SK-N-SH treated with all-trans-retinoic acid at 6 μM for 48 hours (cell line): ENCODE data around the gene ARHGAP33.

Experiments
- ATAC-seq: fragments of 200-7000 bp; cut with Tn5 transposase; 3 replicates; pipeline ENCODE4 v1.9.1; 2020; ENCODE audit warnings: mild to moderate bottlenecking, moderate library complexity
- ARNTL ChIP-seq: fragments of 450-650 bp; formaldehyde crosslinking; IDR thresholded peaks from 2 replicates; pipeline ENCODE4 v1.5.0; 2020; ENCODE audit warnings: low read depth, mild to moderate bottlenecking, moderate library complexity, borderline replicate concordance
- BACH2 ChIP-seq: fragments of 250-450 bp; sonication (Bioruptor Pico); IDR thresholded peaks from 2 replicates; pipeline ENCODE4 v1.9.0; 2021; ENCODE audit warnings: mild to moderate bottlenecking, borderline replicate concordance
- CSDC2 ChIP-seq: fragments of 250-450 bp; sonication (Bioruptor Pico); IDR thresholded peaks from 2 replicates; pipeline ENCODE4 v1.5.0; 2020; ENCODE audit warnings: mild to moderate bottlenecking, moderate library complexity
- ESRRG ChIP-seq: fragments of 250-450 bp; sonication (Bioruptor Pico); IDR thresholded peaks from 2 replicates; pipeline ENCODE4 v1.6.1; 2021; ENCODE audit warnings: mild to moderate bottlenecking
- GLIS3 ChIP-seq: fragments of 250-450 bp; sonication (Bioruptor Pico); IDR thresholded peaks from 2 replicates; pipeline ENCODE4 v1.5.0; 2020; ENCODE audit warnings: mild to moderate bottlenecking, moderate library complexity
- RARB ChIP-seq: fragments of 250-450 bp; sonication (Bioruptor Pico); IDR thresholded peaks from 2 replicates; pipeline ENCODE4 v1.8.0; 2021; ENCODE audit warnings: mild to moderate bottlenecking, moderate library complexity
- SNAI2 ChIP-seq: fragments of 250-450 bp; sonication (Bioruptor Pico); IDR thresholded peaks from 2 replicates; pipeline ENCODE4 v1.5.0; 2020; ENCODE audit warnings: mild to moderate bottlenecking, moderate library complexity
- TOX ChIP-seq: fragments of 250-450 bp; sonication (Bioruptor Pico); IDR thresholded peaks from 2 replicates; pipeline ENCODE4 v1.8.0; 2021; ENCODE audit warnings: mild to moderate bottlenecking, moderate library complexity, borderline replicate concordance
- ZC3H10 ChIP-seq: fragments of 250-450 bp; sonication (Bioruptor Pico); IDR thresholded peaks from 2 replicates; pipeline ENCODE4 v1.5.1; 2021; ENCODE audit warnings: mild to moderate bottlenecking, moderate library complexity
- ZFP3 ChIP-seq: fragments of 250-450 bp; sonication (Bioruptor Pico); IDR thresholded peaks from 2 replicates; pipeline ENCODE4 v1.5.0; 2020; ENCODE audit warnings: mild to moderate bottlenecking, moderate library complexity
- ZFP30 ChIP-seq: fragments of 450-650 bp; formaldehyde crosslinking; IDR thresholded peaks from 2 replicates; pipeline ENCODE4 v1.5.0; 2022; ENCODE audit warnings: mild to moderate bottlenecking, moderate library complexity
- ZNF70 ChIP-seq: fragments of 450-650 bp; formaldehyde crosslinking; IDR thresholded peaks from 2 replicates; pipeline ENCODE4 v1.5.0; 2020; ENCODE audit warnings: mild to moderate bottlenecking, moderate library complexity
- ZNF8 ChIP-seq: fragments of 450-650 bp; formaldehyde crosslinking; IDR thresholded peaks from 2 replicates; pipeline ENCODE4 v1.5.0; 2020; ENCODE audit warnings: mild to moderate bottlenecking, moderate library complexity
- TF ChIP-seq, protein P1 (sequence below): fragments of 250-450 bp; sonication (Bioruptor Pico); IDR thresholded peaks from 2 replicates; pipeline ENCODE4 v1.5.1; 2021; ENCODE audit warnings: mild to moderate bottlenecking, moderate library complexity
- TF ChIP-seq, protein P2 (sequence below): fragments of 250-450 bp; sonication (Bioruptor Pico); IDR thresholded peaks from 2 replicates; pipeline ENCODE4 v1.8.0; 2021; ENCODE audit warnings: low read depth, mild to moderate bottlenecking, moderate library complexity, borderline replicate concordance
- TF ChIP-seq, protein P3 (sequence below): fragments of 250-450 bp; sonication (Bioruptor Pico); IDR thresholded peaks from 2 replicates; pipeline ENCODE4 v1.5.0; 2020; ENCODE audit warnings: mild to moderate bottlenecking, moderate library complexity
- TF ChIP-seq, protein P4 (sequence below): fragments of 250-450 bp; sonication (Bioruptor Pico); IDR thresholded peaks from 2 replicates; pipeline ENCODE4 v1.8.0; 2020; ENCODE audit warnings: mild to moderate bottlenecking, moderate library complexity, borderline replicate concordance
- TF ChIP-seq, protein P5 (sequence below): fragments of 250-450 bp; sonication (Bioruptor Pico); IDR thresholded peaks from 2 replicates; pipeline ENCODE4 v1.5.1; 2020; ENCODE audit warnings: low read depth, mild to moderate bottlenecking, moderate library complexity

ARHGAP33 gene

DNA sequence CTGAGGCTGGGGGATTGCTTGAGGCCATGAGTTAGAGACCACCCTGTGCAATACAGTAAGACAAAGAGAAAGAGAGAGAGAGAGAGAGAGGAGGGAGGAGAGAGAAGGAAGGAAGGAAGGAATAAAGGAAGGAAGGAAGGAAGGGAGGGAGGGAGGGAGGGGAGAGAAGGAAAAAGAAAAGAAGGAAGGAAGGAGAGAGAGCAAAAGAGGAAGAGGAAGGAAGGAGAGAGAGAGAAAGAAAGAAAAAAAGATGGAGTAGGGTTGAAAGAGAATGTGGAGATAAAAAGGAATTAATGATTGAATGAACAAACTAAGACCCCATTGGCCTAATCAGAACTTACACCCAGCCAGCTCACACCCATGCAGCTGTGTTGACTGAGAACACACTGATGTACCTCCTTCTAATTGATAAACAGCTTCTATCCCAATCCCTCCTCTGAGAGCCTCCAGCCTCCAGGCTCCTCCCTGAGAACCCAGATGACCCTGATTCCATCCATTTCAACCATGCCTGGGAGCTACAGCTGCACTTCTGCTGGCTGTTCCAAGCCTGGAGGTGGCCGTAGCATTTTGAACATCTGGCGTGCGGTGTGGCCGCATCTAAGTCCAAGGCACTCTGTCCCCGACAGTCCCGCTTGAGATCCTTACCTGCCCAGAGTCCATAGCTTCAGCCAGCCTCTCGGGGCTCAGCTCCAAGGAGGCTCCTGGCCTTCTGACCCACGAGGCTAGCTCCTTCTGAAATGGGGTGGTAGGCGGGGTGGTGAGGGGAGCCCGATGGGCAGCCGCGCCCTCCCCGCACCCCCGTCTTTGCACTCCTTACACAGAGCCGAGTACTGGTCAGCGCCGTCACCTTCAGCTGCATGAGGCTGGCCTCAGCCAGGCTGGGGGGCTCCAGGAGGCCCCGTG is 36.2 kb downstream of the ARHGAP33 start:
- ATAC-seq: no peak; the same call in 1 of the 3 replicates
- TF ChIP-seq GLIS3 (CRISPR knock-in tag) (no peak), ESRRG (CRISPR knock-in tag) (no peak), SNAI2 (CRISPR knock-in tag) (no peak), ZNF70 (CRISPR knock-in tag) (no peak), ZNF8 (no peak), ZFP3 (CRISPR knock-in tag) (no peak), TOX (CRISPR knock-in tag) (no peak), RARB (no peak), ARNTL (CRISPR knock-in tag) (no peak), BACH2 (CRISPR knock-in tag) (no peak), ZC3H10 (CRISPR knock-in tag) (no peak), CSDC2 (no peak)
- TF ChIP-seq, protein P1, sequence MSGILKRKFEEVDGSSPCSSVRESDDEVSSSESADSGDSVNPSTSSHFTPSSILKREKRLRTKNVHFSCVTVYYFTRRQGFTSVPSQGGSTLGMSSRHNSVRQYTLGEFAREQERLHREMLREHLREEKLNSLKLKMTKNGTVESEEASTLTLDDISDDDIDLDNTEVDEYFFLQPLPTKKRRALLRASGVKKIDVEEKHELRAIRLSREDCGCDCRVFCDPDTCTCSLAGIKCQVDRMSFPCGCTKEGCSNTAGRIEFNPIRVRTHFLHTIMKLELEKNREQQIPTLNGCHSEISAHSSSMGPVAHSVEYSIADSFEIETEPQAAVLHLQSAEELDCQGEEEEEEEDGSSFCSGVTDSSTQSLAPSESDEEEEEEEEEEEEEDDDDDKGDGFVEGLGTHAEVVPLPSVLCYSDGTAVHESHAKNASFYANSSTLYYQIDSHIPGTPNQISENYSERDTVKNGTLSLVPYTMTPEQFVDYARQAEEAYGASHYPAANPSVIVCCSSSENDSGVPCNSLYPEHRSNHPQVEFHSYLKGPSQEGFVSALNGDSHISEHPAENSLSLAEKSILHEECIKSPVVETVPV: no peak
- TF ChIP-seq, protein P2, sequence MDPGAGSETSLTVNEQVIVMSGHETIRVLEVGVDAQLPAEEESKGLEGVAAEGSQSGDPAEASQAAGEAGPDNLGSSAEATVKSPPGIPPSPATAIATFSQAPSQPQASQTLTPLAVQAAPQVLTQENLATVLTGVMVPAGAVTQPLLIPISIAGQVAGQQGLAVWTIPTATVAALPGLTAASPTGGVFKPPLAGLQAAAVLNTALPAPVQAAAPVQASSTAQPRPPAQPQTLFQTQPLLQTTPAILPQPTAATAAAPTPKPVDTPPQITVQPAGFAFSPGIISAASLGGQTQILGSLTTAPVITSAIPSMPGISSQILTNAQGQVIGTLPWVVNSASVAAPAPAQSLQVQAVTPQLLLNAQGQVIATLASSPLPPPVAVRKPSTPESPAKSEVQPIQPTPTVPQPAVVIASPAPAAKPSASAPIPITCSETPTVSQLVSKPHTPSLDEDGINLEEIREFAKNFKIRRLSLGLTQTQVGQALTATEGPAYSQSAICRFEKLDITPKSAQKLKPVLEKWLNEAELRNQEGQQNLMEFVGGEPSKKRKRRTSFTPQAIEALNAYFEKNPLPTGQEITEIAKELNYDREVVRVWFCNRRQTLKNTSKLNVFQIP (CRISPR knock-in tag): no peak
- TF ChIP-seq, protein P3, sequence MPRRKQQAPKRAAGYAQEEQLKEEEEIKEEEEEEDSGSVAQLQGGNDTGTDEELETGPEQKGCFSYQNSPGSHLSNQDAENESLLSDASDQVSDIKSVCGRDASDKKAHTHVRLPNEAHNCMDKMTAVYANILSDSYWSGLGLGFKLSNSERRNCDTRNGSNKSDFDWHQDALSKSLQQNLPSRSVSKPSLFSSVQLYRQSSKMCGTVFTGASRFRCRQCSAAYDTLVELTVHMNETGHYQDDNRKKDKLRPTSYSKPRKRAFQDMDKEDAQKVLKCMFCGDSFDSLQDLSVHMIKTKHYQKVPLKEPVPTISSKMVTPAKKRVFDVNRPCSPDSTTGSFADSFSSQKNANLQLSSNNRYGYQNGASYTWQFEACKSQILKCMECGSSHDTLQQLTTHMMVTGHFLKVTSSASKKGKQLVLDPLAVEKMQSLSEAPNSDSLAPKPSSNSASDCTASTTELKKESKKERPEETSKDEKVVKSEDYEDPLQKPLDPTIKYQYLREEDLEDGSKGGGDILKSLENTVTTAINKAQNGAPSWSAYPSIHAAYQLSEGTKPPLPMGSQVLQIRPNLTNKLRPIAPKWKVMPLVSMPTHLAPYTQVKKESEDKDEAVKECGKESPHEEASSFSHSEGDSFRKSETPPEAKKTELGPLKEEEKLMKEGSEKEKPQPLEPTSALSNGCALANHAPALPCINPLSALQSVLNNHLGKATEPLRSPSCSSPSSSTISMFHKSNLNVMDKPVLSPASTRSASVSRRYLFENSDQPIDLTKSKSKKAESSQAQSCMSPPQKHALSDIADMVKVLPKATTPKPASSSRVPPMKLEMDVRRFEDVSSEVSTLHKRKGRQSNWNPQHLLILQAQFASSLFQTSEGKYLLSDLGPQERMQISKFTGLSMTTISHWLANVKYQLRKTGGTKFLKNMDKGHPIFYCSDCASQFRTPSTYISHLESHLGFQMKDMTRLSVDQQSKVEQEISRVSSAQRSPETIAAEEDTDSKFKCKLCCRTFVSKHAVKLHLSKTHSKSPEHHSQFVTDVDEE (CRISPR knock-in tag): no peak
- TF ChIP-seq, protein P4, sequence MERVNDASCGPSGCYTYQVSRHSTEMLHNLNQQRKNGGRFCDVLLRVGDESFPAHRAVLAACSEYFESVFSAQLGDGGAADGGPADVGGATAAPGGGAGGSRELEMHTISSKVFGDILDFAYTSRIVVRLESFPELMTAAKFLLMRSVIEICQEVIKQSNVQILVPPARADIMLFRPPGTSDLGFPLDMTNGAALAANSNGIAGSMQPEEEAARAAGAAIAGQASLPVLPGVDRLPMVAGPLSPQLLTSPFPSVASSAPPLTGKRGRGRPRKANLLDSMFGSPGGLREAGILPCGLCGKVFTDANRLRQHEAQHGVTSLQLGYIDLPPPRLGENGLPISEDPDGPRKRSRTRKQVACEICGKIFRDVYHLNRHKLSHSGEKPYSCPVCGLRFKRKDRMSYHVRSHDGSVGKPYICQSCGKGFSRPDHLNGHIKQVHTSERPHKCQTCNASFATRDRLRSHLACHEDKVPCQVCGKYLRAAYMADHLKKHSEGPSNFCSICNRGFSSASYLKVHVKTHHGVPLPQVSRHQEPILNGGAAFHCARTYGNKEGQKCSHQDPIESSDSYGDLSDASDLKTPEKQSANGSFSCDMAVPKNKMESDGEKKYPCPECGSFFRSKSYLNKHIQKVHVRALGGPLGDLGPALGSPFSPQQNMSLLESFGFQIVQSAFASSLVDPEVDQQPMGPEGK (CRISPR knock-in tag): no peak
- TF ChIP-seq, protein P5, sequence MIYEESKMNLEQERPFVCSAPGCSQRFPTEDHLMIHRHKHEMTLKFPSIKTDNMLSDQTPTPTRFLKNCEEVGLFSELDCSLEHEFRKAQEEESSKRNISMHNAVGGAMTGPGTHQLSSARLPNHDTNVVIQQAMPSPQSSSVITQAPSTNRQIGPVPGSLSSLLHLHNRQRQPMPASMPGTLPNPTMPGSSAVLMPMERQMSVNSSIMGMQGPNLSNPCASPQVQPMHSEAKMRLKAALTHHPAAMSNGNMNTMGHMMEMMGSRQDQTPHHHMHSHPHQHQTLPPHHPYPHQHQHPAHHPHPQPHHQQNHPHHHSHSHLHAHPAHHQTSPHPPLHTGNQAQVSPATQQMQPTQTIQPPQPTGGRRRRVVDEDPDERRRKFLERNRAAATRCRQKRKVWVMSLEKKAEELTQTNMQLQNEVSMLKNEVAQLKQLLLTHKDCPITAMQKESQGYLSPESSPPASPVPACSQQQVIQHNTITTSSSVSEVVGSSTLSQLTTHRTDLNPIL (CRISPR knock-in tag): no peak
- TF ChIP-seq, all 23 proteins: peak for 0

DNA sequence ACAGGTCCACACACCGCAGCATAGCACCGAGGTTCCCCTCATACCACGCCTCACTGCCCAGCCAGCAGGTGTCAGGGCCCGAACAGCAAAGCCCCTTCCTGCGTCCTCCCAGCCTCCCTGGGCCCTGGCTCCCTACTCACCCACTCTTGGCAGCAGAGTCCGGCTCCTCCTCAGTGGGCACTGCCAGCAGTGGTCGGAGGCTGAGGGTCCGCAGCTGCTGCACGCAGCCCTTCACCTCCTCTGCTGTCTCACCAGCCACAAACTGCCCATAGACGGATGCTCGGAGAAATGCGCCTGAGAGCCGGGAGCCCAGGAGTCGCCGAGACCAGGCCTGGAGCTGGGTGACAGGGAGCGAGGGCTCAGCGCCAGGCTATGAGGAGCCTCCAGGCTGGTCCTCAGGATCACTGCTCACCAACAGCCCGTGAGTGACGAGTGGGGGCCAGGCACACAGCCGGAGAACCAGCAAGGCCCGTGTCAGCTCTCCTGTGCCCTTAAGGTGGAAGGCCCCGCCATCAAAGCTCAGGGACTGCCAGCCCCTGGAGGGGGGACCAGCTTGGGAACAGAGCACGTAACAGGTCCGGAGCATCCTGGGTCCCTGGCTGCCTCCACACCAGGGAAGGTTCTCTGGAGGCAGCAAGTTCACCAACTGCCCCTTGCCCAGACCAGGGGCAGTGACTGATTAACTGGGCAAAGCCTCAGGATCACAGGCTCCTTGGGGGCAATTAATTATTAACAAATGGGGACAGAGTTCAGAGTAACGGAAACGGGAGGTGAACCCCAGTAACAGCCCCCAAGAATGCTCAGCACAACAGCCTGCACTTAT is 37.1 kb downstream of the ARHGAP33 start, which contains the start of gene PRODH2:
Gene PRODH2 (minus strand): TSS at position 626 of the 823 bp plus-strand sequence. CDS start 40 bp downstream, at position 586.
- no peak; the same call in 2 of the 3 replicates for ATAC-seq
- TF ChIP-seq ZC3H10 (CRISPR knock-in tag) (no peak), ESRRG (CRISPR knock-in tag) (no peak), ZFP3 (CRISPR knock-in tag) (no peak), CSDC2 (no peak), ZFP30 (CRISPR knock-in tag) (no peak)
- TF ChIP-seq, protein P2 (CRISPR knock-in tag): no peak
- TF ChIP-seq, protein P1: no peak
